Measurements from ENCODE around the gene C1GALT1C1L.

The C1GALT1C1L gene

DNA sequence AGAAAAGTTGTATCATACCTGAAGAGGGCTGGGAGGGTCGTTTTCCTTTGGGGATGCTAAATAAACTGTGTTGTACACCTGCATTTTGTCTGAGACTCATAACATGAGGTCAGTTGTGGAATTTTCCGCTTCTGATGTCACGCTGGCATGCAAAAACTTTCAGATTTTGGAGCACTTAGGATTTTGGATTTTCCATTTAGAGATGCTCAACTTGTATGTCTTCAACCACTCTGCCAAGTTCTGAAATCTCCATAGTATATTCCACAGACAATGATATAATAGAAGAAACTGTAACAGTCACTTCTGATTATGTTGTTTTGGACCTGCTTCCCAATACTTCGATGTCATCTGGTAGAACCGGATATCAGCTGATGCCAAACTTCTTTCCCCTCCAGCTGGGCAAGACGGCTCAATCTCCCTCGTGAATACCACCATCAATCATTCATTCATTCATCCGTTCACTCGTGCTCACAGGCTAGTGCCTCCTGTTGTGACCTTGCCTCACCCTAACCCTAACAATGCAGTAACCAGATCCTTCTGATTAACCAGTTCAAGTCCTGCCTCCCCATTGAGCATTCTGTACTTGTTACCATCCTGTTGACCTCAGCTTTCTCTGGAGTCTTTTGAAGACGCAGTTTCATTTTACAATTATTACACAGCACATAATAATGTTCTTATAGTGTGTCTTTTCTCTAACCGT, 44.5 kb downstream of the C1GALT1C1L start:
- H3K36me3 Mint-ChIP-seq (ENCODE audit: low read depth) = no peaks in the 10 kb centered on the region
- H3K9me3 Mint-ChIP-seq = peaks cover 4% of the 10 kb centered on the region
- DNase-seq = no peak
- peaks cover 32% of the 10 kb centered on the region for H3K4me1 Mint-ChIP-seq
- no peak overlapping the region for H3K4me3 Mint-ChIP-seq
- TF ChIP-seq CTCF (IDR thresholded peaks at IDR 0.05) = no peak
- H3K27ac Mint-ChIP-seq = no peak overlapping the region
- peaks cover 38% of the 10 kb centered on the region for H3K27me3 Mint-ChIP-seq (ENCODE audit: low read depth, poor library complexity)
